Right lung (tissue), 5 donors: ENCODE measurements around the gene ATP23. TPM values are rescaled to one million over a fixed set of nuclear protein-coding genes. Genes with fewer than 3 reads are reported as not detected.

Experiments
- DNase-seq, 2 donors: peaks; one replicate each; pipeline ENCODE4 v3.0.0-alpha.2; 2013
- polyA plus RNA-seq, 5 donors: library from polyadenylated mRNA; unstranded; fragments of 120-200 nt; gene quantifications; one replicate each; pipeline versions ENCODE4 v1.2.1 to v1.2.3, GENCODE V29; 2013; ENCODE audit warnings: inconsistent platforms in 1 of 5, low replicate concordance in 1 of 5; ENCODE audit not compliant: insufficient read length in 5 of 5, insufficient read depth in 1 of 5

The ATP23 gene
- polyA plus RNA-seq, 5 donors: 7.2 to 13.9 (median 11.4) TPM

- DNase-seq: no peak
These were observed 34.5 kb upstream of the ATP23 start for GRCh38 chr12:57906821-57907220.

- DNase-seq: no peak
These were observed 34.1 kb upstream of the ATP23 start for GRCh38 chr12:57907281-57907680.

- no peak for DNase-seq
These were observed 32.9 kb upstream of the ATP23 start for GRCh38 chr12:57908511-57908910.

DNA sequence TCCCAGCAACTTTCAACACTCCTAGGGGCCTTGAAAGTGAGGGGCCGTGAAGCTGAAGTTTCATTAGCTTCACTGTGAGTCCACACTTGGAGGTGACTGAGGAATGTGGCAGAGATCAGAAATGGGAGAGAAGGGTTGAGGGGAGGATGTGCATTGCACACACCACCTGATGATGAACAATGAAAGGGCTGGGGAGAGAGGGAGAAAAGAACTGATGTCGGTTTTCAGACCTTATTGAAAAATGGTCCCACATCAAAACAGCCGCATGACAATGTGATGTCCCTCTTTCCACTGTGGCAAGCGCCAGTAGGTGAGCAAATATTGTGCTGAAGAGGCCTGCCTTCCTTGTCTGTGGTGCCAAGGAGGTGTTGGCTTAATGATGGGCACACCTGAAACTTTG, 32.3 kb upstream of the ATP23 start:
- no peak for DNase-seq

- no peak for DNase-seq
These were observed 31.8 kb upstream of the ATP23 start for GRCh38 chr12:57909611-57910010.

- DNase-seq: no peak
These were observed 23.2 kb upstream of the ATP23 start for GRCh38 chr12:57918147-57918546.

- DNase-seq: no peak
These were observed 14.3 kb upstream of the ATP23 start for GRCh38 chr12:57927086-57927485.

DNA sequence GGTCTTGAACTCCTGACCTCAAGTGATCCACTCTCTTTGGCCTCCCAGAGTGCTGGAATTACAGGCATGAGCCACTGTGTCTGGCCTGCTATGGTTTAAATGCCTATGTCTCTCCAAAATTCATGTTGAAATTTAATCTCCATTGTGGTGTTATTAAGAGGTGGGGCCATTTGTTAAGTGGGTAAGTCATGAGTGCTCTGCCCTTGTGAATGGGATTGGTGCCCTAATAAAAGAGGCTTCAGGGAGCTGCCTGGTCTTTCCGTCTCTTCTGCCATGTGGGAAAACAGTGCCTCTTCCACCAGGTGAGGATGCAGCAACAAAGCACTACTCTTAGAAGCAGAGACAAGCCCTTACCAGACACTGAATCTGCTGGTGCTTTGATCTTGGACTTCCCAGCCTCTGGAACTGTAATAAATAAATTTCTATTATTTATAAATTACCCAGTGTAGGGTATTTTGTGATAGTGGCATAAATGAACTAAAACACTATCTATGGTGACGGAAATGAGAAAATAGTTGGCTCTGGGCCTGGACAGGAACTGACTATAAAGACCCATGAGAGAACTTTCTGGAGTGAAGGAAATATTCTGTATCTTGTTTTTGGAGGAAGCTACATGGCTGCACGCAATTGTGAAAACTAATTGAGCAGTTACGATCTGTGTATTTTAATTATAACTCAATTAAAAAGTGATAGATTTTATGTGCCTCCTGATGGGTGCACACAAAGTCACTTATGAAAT, 12.1 kb upstream of the ATP23 start:
- DNase-seq: no peak

DNA sequence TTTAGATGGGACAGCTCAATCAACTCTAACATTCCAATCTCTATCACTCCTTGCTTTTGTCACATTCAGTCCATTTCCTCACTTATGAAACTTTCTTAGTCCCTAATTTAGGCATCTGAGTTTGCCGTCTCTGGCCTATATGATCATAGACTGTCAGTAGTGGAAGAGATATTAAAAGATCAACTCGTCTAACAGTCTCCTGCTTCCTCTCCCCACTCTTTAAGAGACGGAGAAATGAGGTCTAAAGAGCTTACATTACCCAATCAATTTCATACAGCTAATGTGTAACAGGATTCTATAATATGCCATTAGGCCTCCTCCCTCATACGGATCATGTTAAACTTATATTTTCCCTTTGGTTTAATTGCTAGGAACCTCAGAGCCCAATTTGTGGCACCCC, 6.5 kb upstream of the ATP23 start:
- no peak for DNase-seq

DNA sequence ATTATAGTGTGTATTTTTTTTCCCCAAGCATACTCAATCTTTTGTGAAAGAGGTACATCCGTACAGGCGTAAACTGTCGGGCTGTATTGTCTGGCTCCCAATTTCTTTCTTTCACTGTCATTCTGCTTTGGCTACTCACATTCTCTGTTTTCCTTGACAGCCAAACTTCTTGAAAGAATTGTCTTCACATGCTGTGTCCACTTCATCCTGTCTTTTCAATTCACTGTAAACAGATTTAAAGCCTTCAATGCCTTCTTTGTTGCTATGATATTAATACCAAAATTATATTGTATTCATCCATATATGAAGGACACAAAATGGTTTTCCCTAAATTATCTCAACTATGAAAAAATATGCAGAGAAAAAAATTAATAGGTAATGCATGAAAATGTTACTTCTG, 6.0 kb upstream of the ATP23 start:
- no peak for DNase-seq

- DNase-seq: peak; percentile 89 to 92
These were observed 5.4 kb upstream of the ATP23 start for GRCh38 chr12:57935839-57936512.

DNA sequence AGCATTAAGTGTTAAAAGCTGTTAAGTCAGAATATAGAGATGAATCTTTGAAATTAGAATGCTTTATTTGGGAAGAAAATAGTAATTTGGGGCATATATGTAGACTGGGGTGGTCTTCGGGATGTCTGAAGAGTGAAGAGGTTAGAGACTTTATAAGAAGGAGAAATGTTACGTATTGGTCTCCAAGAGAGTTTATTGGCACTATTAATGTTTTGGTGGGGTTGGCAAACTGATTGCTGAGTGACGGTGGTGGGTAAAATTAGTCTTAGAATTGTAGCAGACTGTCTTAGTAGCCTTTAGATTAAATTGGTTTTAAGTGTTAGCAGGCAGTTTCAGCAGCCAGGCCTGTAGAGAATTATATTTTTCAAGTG, 4.9 kb upstream of the ATP23 start:
- no peak for DNase-seq

GRCh38 chr12:57939291-57939690, 2.1 kb upstream of the ATP23 start:
- DNase-seq: no peak

DNA sequence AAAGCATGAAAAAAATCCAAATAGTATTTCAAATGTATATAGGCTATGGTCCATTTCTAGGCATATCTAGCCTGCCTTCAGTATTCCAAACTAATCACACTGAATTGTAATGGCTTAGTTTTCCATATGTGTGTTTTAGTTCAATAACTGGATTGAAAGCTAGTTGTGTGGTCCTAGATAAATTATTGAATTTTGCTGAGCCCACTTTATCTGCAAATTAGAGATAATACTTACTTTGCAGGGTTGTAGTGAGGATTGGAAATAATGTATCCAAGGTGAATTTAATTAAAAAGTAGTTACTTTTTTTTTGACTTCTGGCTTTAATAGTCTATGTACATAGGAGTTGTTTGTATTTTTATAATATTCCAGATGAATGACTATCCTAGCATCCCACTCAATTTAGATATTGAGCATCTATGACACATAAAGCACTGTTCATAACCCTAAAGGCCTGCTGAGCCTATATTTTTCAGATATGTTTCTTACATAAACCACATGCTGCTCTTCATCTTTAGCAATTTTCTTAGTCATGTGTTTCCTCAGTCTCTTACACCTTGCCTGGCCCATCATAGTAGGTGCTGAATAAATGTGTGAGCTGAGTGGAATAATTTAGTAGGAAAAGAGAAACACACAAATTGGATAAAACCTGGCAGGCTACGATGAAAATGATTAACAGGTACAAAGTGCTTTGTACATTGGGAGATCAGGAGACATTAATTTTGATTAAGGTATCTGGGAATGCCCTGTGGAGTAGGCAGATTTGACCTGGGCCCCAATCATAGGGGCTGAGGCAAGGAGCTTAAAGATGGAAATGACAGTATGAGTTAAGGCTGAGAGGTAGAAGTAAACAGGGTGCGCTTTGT, 1.1 kb upstream of the ATP23 start:
- no peak for DNase-seq

DNA sequence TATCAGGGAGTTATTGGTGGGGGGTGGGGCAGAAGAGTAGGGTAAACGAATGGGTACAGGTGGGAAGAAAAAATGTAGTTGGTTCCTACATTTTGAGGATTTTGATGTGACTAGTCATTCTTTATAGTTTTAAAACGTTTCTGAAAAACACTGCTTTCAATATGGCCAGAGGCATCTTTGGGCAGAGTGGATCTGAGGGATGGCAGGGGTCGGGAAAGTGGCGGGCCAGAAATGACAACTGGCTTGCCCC, 527 bp upstream of the ATP23 start:
- no peak for DNase-seq

DNA sequence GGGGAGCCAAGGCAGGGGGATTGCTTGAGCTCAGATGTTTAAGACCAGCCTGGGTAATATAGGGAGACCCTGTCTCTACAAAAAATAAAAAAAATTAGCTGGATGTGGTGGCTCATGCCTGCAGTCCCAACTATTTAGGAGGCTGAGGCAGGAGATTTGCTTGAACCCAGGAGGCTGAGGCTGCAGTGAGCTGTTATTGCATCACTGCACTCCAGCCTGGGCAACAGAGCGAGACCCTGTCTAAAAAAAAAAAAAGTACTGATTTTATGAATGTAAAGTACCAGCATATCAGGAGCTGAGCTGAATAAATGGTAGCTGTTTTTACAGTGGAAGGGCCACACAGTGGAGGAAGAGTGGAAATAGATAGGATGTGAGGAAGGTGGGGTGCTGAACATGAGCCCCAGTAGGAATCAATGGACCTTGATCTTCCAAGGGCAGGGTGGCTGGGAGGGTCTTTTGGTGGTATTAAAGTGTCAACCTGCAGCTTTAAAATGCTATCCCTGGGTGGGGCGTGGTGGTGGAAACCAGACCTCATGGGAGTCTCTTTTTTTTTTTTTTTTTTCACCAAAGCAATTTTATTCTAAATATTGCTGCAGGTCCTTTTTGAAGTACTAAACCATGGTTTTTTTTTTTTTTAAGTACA, 2.2 kb downstream of the ATP23 start:
- no peak for DNase-seq

GRCh38 chr12:57944313-57945023, 3.1 kb downstream of the ATP23 start:
- no peak for DNase-seq

- no peak for DNase-seq
These were observed 11.4 kb downstream of the ATP23 start for GRCh38 chr12:57952766-57953165.

DNA sequence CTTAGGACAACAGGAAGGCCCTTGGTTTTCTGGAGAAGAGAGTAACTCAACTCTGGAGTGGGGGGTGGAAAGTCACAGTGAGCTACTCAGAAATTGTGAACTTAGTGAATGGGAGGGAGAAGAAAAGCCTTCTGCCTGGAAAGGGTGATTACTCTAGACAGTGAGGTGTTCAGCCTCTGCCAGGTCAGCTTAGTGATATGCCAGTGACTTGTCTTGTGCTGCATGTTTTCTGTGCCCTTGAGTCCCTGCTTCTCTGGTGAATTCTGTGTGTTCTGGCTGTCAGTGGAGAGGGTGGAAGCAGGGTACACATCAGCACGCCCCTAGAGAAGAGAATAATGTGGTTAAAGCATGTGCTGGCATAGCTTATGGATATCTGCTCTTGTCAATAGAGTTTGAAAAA, 13.4 kb downstream of the ATP23 start:
- DNase-seq: no peak

- DNase-seq: no peak
These were observed 16.8 kb downstream of the ATP23 start for GRCh38 chr12:57958061-57958657.

- DNase-seq: no peak
These were observed 23.1 kb downstream of the ATP23 start for GRCh38 chr12:57964421-57964820.

GRCh38 chr12:57965766-57966165, 24.4 kb downstream of the ATP23 start:
- no peak for DNase-seq
